LoVo (cell line): ENCODE results near the gene SYT1.
A peak's percentile ranks its signal among the peaks of the same experiment; 100 is the strongest.

Source experiments
- DNase-seq: peaks from one replicate; pipeline ENCODE4 v3.0.0-alpha.2; 2016; ENCODE audit warnings: low spot score

SYT1 gene

GRCh38 chr12:79056775-79057174 is 192.2 kb downstream of the SYT1 start:
- DNase-seq, result no peak

DNA sequence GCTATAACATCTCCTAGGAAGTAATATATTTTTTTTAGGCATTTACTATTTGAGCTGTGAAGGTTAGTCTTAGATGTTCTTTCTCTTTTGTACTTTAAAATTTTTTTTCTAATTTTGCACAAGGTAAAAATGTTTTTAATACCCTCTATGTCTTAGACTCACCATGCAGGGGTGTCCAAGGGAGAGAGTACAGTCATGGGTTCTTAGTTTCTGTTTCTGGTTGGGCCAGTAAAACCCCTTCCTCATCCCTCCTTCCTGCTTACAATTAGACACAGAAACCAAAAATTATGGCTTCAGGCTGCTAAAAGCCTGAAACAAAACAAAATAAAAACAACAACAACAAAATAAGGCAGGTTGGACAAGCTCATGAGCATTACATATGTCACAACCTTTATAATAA is 193.0 kb downstream of the SYT1 start:
- no peak for DNase-seq

- peak; percentile 74 for DNase-seq
Measured at GRCh38 chr12:79058342-79058741, 193.8 kb downstream of the SYT1 start.

DNA sequence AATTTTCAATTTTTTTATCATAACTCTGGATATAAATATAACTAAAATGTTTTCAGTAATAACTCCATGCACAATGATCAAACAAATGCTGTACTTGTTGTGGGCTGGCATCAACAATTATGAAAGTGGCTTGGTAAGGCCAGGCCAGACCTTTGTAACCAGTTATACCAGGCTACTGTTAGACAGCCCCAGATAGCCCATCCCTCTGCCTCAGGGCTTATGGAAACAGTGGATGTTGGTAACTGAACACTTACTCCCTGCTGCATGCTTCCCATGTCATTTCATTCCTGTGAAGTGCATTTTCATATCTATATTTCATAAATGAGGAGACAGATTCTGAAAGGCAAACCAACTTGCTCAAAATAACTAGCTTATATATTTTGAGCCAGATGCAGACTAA is 195.0 kb downstream of the SYT1 start:
- DNase-seq, result no peak

DNA sequence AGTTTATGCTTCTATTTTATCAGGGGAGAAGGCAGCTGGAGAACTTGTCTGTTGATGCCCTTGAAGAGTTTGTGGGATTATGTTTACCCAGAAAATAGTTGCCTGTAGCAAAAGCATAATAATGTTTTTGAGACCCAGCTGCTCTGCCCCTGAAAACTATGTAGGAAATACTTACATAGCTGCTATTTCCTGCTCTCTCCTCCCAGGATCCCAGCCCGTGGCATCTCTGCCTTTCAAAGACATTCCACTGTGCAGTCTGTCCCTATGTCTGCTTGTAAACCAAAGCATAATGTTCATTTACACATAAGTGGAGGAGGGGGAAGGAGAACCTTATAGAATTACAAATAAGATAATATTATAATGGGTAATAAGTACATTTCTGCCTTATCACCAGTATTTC is 198.7 kb downstream of the SYT1 start:
- DNase-seq, result no peak

GRCh38 chr12:79067977-79068376 is 203.4 kb downstream of the SYT1 start:
- no peak for DNase-seq

- no peak for DNase-seq
Measured at GRCh38 chr12:79069009-79069408, 204.4 kb downstream of the SYT1 start.

DNA sequence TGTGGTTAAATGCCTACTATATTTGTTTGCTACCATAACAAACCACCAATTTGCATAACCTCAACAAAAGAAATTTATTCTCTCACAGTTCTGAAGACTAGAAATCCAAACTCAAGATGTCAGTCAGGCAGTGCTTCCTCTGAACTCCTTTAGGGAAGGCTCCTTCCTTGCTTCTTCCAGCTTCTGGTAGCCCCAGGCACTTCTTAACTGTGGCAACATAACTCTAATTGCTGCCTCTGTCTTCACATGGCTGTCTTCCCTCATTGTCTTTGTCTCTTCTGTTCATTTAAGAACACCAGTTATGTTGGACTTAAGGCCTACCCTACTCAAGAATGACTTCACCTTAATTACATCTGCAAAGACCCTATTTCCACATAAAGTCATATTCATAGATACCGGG is 206.9 kb downstream of the SYT1 start:
- no peak for DNase-seq

- DNase-seq, result no peak
Measured at GRCh38 chr12:79073506-79073905, 208.9 kb downstream of the SYT1 start.

DNA sequence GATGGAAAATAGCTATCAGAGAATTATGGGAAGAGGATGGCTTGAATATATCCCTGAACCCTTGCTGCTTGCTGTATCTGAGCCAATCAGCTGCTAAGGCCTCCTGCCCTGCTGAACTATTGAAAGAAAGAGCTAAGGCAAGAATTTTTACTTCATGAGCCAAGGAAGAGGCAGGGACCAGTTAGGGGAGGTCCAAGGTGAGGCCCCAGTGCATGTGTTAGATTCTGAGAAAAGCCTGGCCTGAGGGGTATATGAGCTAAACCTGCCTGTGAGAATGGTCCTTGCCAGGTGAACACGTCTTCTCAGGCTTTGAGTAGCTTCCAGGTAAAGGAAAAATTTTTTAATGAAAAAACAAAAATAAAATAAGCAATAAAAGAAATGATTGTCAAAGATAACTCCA is 218.0 kb downstream of the SYT1 start:
- no peak for DNase-seq

DNA sequence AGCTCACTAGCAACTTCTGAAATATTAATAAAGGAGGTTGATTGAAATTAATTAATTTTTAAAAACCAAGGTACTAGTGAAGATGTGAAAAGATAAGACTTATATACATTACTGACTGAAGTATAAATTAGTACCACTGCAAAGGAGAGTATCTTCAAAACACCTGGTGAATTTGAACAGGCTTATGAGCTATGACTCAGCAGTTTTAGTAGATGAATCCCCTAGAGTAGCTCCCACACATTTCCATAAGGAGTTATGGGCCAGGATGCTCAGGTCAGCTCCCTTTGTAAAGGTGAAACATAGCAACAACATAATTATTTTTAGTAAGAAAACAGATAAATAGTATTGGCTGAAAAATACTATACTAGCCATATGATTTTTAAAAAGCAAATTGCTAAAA is 218.6 kb downstream of the SYT1 start:
- DNase-seq, result peak; percentile 28

DNA sequence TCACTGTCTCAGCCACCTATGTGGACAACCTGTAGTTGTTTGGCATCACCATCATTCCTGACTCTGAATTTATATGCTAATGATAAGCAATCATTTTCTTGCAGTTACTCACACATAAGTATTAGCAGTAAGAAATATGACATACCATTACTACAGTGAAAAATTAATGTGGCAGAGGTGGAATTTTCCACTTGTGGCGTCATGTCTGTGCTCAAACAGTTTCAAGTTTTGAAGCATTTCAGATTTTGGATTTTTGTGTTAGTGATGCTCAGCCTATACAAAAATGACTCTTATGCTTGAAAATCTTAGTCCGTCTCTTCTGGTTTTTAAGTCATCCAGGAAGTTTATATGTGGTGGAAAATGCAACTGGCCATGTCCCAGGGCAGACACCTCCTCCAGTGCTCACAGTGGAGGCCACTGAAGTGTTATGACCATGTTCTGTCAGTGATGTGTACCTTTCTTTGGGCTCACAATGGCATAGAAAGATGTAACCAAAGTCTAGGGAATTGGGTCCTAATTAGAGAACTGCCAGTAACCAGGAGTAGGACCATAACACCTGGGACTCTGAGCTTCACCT is 220.6 kb downstream of the SYT1 start:
- no peak for DNase-seq

DNA sequence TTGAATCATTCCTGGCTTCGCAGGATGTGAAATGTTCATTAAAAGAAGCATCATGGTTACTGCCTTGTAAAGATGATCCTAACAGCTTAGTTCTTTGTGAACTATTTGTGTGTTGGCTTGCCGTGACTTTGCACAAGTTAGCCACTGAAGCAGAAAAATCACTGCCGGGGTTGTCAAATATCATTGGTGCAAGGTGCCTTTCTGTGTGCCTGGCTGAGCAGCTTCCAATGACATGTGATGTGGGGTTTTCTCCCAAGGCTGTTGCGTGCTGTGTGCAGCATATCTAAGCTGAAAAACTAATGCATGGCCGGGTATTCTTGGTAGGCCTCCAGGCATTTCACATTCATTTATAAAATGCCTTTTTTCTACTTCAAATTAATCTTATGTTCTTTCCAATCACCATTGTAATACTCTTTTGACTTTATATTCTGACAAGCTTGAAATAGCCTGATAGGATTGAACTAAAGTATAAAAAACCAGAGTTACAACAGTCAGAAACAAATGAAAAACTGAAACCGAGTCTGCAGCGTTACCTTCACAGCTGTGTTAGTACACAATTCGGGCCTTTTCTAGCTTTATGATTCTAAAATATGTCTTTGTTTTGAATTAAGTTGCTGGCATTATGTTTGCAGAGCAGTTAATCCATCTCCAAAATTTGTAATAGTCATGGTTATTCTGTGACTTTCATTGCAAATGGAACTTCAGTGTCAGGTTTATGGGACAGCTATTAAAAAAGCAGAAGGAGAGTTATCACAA is 222.1 kb downstream of the SYT1 start:
- DNase-seq, result no peak

DNA sequence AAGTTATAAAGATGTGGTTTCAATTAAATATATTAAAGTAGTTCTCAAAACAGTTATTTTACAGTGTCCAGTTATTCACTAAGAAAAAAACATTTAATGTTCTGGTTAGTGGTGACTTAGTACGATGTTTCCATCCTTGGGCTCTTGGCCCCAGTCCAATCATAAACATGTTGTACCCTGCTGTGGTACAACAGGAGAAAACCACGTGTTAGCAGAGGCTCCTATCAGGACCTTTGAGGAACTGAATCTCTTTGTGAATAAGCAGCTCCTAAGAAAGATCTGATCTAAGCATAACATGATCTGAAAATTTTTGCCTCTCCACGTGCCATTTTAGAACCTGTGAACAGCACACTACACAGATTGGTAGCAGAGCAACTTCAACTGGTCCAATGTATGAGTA is 234.0 kb downstream of the SYT1 start:
- no peak for DNase-seq

- DNase-seq, result no peak
Measured at GRCh38 chr12:79108962-79109361, 244.4 kb downstream of the SYT1 start.

DNA sequence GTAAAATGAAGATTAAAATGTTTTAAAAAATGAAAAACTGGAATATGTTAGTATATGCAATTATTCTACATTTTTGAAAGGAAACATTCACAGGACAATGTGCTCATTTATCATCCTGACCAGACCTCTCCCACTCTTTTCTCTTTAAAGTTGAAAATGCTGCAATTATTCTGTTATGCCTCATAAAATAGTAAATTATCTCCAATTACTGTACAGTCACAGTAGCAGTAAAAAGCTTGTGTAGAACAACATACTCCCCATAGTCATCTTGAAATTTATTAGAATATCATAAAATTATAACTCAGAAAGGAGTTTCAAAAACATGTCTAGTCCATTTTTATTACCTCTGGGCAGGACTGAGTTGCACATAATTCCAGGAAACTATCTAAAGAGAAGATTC is 250.3 kb downstream of the SYT1 start:
- no peak for DNase-seq

DNA sequence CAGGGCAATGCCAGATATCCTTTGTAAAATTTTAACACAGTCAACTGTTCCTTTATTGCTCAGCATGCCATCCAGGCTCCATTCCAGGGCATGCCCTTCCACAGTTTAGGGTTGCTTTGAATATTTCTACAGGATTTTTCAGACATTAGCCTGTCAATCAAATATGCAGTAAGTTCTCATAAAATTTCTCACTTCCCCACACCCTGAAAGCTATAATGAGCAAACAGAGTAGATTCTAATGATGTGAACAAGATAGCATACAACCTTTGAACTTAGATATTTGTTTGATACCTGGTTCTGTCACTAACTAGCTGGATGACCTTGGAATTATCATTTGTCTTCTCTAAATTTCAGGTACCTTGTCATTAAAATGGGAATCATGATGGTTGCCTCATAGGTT is 251.2 kb downstream of the SYT1 start:
- DNase-seq, result no peak

DNA sequence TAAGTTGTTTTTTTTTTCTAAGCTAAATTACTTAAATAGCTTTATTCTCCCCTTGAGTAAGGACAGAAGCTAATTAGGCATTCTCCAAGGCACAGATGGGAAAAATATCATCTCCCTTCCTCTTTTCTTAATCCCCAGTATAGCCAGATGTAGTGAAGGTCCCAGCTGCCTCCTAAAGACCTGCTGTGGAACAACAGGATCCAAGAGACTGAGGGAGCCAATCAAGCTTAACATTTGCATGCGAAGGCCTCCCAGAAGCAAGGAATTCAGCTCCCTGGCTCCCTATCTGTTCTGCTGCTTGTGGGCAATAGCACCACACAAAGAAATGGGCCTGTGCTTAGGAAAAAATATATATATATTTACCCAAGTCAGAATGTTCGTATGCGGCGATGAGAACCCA is 255.2 kb downstream of the SYT1 start:
- no peak for DNase-seq

- DNase-seq, result no peak
Measured at GRCh38 chr12:79121486-79121885, 256.9 kb downstream of the SYT1 start.

- no peak for DNase-seq
Measured at GRCh38 chr12:79124385-79124784, 259.8 kb downstream of the SYT1 start.

- no peak for DNase-seq
Measured at GRCh38 chr12:79125358-79125757, 260.8 kb downstream of the SYT1 start.

DNA sequence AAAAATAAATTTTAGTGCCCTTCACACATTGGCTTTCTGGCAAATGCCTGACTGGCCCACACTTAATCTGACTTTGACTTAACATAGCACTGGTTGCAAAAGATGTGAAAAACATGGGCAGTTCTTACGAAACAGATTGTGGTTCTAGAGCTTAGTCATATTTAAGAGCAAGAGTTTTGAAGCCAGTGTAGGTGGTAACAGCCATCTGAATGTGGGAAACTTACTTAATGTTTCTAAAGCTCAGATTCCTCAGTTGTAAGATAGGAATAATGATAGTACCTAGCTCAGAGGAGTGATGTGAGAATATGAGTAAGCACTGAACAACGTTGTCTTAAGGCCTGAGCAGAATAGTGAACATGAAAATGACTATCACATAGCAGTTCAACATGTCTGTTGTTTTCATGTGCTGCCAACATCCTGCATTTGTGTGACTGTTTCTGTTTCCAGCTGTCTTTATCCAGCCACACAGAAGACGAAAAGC is 262.7 kb downstream of the SYT1 start:
- no peak for DNase-seq

DNA sequence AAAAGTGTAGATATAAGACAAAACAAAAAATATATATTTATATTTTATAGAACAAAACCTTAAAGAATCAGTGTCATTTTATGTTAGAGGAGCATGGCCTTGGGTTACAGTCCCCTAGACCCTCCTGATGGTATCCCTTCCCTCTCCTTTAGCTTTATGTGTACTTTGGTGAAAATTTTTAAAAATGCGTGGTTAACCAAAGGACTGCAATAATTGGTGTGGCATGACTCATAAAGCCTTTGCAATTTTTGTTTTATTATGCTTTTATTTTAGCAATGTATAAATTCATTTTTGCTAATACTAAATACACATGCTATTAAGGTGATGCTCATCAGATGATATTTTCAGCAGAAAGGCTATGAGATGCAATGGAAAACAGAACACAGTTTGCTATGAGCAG is 264.4 kb downstream of the SYT1 start:
- DNase-seq, result no peak

- no peak for DNase-seq
Measured at GRCh38 chr12:79138872-79139271, 274.3 kb downstream of the SYT1 start.
